Keratinocyte (primary cell): ENCODE measurements around the gene DGKD.

ENCODE experiments used
- EZH2 ChIP-seq: IDR thresholded peaks from one replicate; pipeline ENCODE4 v1.6.1; 2012; ENCODE audit warnings: inconsistent platforms, mild to moderate bottlenecking, low read length, moderate library complexity
- TF ChIP-seq, protein P1 (sequence below), 3 experiments: IDR thresholded peaks in 1 of 3; conservative IDR thresholded peaks in 1 of 3; optimal IDR thresholded peaks in 1 of 3; 2 replicates in 2 of 3; 3 replicates in 1 of 3; pipeline versions ENCODE3 to v1.5.1; 2011; ENCODE audit warnings: low read length in 3 of 3, mild to moderate bottlenecking in 3 of 3, moderate library complexity in 2 of 3, control low read depth in 1 of 3, inconsistent platforms in 1 of 3; ENCODE audit not compliant: insufficient read depth in 2 of 3; ENCODE audit errors: extremely low read depth in 1 of 3

DNA sequence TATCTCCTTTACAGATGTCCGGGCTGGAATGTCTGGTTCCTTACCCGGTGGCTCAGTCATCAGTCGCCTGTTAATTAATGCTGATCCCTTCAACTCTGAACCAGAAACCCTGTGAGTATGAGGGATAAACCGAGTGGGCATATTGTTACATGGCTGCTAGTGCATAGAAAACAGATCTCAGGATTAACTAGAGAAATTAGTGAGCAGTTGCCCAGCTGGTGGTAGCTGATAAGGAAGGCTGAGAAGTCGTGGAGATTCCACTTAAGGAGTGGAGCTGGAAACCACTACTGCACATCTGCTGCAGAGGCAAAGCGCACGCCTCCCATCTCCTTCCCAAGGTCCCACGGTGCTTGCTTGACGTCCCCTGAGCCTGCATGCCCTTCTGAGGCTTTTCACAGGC, 97.7 kb downstream of the DGKD start:
- TF ChIP-seq, protein P1, sequence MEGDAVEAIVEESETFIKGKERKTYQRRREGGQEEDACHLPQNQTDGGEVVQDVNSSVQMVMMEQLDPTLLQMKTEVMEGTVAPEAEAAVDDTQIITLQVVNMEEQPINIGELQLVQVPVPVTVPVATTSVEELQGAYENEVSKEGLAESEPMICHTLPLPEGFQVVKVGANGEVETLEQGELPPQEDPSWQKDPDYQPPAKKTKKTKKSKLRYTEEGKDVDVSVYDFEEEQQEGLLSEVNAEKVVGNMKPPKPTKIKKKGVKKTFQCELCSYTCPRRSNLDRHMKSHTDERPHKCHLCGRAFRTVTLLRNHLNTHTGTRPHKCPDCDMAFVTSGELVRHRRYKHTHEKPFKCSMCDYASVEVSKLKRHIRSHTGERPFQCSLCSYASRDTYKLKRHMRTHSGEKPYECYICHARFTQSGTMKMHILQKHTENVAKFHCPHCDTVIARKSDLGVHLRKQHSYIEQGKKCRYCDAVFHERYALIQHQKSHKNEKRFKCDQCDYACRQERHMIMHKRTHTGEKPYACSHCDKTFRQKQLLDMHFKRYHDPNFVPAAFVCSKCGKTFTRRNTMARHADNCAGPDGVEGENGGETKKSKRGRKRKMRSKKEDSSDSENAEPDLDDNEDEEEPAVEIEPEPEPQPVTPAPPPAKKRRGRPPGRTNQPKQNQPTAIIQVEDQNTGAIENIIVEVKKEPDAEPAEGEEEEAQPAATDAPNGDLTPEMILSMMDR (optimal IDR thresholded peaks at IDR 0.05 in 1 of 3, IDR thresholded peaks at IDR 0.05 in 1 of 3, conservative IDR thresholded peaks at IDR 0.05 in 1 of 3; ENCODE audit: extremely low read depth in 1 of 3, insufficient read depth in 2 of 3, low read length in 3 of 3) = no peak
- TF ChIP-seq EZH2 = no peak
